ENCODE results near the gene MRPL37. TPM values are rescaled to one million over a fixed set of nuclear protein-coding genes. Genes with fewer than 3 reads are reported as not detected.
"Not testable (repeated sequence)": the region's sequence is repeated elsewhere in the genome, so short reads cannot be mapped to it uniquely, and the experiment has no call there.

MRPL37 gene
- polyA plus RNA-seq, 3 donors = 7.5 to 47.8 (median 42.5) TPM

DNA sequence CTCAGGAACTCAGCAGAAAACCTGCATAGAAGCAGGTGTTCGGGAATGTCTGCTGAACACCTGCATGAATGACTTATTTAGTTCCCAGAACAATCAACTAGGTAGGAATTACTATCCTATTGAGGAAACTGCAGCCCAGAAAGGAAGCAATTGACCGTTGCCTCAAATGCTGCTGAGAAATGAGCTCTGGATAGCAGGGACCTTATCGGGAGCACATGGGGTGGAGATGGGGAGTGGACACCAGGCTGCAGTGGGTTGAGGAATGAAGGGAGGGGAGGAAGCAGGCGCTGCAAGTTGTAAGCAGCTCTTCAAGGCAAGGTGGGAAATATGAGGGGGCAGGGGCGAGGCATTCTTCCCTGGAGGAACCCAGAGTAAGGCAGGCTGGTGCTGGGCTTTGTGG, 36.4 kb upstream of the MRPL37 start:
- Histone ChIP-seq H3K4me2 (replicated peaks; ENCODE audit: extremely low read depth, low read length, poor library complexity, severe bottlenecking) (no peak overlapping the region), H4K20me1 (ENCODE audit: insufficient read depth, low read length) (no peaks in the 10 kb centered on the region), H2AFZ (ENCODE audit: insufficient read depth, low read depth, low read length, poor library complexity, severe bottlenecking) (no peak overlapping the region), H3K27me3 (ENCODE audit: control insufficient read depth in 2 of 2, insufficient read depth in 2 of 2, low read length in 2 of 2) (no peaks in the 10 kb centered on the region), H3K9ac (ENCODE audit: insufficient read depth, low read length, poor library complexity, severe bottlenecking) (no peak overlapping the region), H3K27ac (ENCODE audit: low read depth in 1 of 2, low read length in 2 of 2) (no peak overlapping the region), H3K9me3 (replicated peaks in 1 of 2; ENCODE audit: control insufficient read depth in 1 of 2, insufficient read depth in 1 of 2, low read length in 2 of 2) (no peaks in the 10 kb centered on the region), H3K4me1 (ENCODE audit: control insufficient read depth in 1 of 2, insufficient read depth in 2 of 2, low read length in 2 of 2) (no peaks in the 10 kb centered on the region), H3K4me3 (replicated peaks in 1 of 3; ENCODE audit: low read depth in 2 of 3, low read length in 3 of 3) (no peak overlapping the region), H3K79me2 (ENCODE audit: insufficient read depth, low read length) (no peaks in the 10 kb centered on the region), H3K36me3 (replicated peaks in 1 of 2; ENCODE audit: control insufficient read depth in 1 of 2, insufficient read depth in 2 of 2, low read length in 2 of 2) (no peaks in the 10 kb centered on the region)
- no peaks in the 10 kb centered on the region for H3K27me3 Mint-ChIP-seq (ENCODE audit: low read depth in 3 of 3)
- H3K4me3 Mint-ChIP-seq = no peak overlapping the region
- no peak for DNase-seq
- intact Hi-C loops (cut with micrococcal nuclease) = no loop called here
- H3K9me3 Mint-ChIP-seq = peaks cover 0 to 1% (median 0%) of the 10 kb centered on the region in 7 donors
- no peaks in the 10 kb centered on the region for H3K4me1 Mint-ChIP-seq
- peaks cover 0 to 2% of the 10 kb centered on the region in 2 donors for H3K36me3 Mint-ChIP-seq
- 90% methylated on average over 5 of the region's 5 CpGs for WGBS (ENCODE audit: insufficient coverage)
- peak overlapping the region in 2 of 7 donors; percentile 17 to 64 for H3K27ac Mint-ChIP-seq
- TF ChIP-seq, protein P1, sequence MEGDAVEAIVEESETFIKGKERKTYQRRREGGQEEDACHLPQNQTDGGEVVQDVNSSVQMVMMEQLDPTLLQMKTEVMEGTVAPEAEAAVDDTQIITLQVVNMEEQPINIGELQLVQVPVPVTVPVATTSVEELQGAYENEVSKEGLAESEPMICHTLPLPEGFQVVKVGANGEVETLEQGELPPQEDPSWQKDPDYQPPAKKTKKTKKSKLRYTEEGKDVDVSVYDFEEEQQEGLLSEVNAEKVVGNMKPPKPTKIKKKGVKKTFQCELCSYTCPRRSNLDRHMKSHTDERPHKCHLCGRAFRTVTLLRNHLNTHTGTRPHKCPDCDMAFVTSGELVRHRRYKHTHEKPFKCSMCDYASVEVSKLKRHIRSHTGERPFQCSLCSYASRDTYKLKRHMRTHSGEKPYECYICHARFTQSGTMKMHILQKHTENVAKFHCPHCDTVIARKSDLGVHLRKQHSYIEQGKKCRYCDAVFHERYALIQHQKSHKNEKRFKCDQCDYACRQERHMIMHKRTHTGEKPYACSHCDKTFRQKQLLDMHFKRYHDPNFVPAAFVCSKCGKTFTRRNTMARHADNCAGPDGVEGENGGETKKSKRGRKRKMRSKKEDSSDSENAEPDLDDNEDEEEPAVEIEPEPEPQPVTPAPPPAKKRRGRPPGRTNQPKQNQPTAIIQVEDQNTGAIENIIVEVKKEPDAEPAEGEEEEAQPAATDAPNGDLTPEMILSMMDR (IDR thresholded peaks at IDR 0.05) = no peak

DNA sequence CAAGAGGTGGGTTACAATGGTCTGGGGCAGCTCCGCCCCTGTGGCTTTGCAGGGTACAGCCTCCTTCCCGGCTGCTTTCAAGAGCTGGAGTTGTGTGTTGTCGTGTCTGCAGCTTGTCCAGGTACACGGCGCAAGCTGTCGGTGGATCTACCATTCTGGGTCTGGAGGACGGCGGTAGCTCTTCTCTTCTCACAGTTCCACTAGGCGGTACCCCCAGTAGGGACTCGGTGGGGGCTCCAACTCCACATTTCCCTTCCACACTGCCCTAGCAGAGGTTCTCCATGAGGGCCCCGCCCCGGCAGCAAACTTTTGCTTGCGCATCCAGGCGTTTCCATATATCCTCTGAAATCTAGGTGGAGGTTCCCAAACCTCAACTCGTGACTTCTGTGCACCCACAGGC, 34.8 kb upstream of the MRPL37 start:
- H3K27me3 Mint-ChIP-seq (ENCODE audit: low read depth in 3 of 3) = no peaks in the 10 kb centered on the region
- no peak for DNase-seq

DNA sequence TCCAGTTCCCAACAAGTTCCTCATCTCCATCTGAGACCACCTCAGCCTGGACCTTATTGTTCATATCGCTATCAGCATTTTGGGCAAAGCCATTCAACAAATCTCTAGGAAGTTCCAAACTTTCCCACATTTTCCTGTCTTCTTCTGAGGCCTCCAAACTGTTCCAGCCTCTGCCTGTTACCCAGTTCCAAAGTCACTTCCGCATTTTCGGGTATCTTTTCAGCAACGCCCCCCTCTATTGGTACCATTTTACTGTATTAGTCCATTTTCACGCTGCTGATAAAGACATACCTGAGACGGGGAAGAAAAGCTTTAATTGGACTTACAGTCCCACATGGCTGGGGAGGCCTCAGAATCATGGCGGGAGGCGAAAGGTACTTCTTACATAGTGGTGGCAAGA, 33.6 kb upstream of the MRPL37 start:
- H3K9ac ChIP-seq (ENCODE audit: insufficient read depth, low read length, poor library complexity, severe bottlenecking); H3K4me2 ChIP-seq (replicated peaks; ENCODE audit: extremely low read depth, low read length, poor library complexity, severe bottlenecking); H3K36me3 ChIP-seq (replicated peaks in 1 of 2; ENCODE audit: control insufficient read depth in 1 of 2, insufficient read depth in 2 of 2, low read length in 2 of 2); intact Hi-C loops (cut with micrococcal nuclease); H3K4me3 Mint-ChIP-seq; H3K27me3 ChIP-seq (ENCODE audit: control insufficient read depth in 2 of 2, insufficient read depth in 2 of 2, low read length in 2 of 2); H3K79me2 ChIP-seq (ENCODE audit: insufficient read depth, low read length); H3K27ac Mint-ChIP-seq; H2AFZ ChIP-seq (ENCODE audit: insufficient read depth, low read depth, low read length, poor library complexity, severe bottlenecking); H3K4me1 ChIP-seq (ENCODE audit: control insufficient read depth in 1 of 2, insufficient read depth in 2 of 2, low read length in 2 of 2); H3K4me1 Mint-ChIP-seq; H4K20me1 ChIP-seq (ENCODE audit: insufficient read depth, low read length); H3K9me3 Mint-ChIP-seq; H3K36me3 Mint-ChIP-seq; H3K4me3 ChIP-seq (replicated peaks in 1 of 3; ENCODE audit: low read depth in 2 of 3, low read length in 3 of 3); DNase-seq; H3K27ac ChIP-seq (ENCODE audit: low read depth in 1 of 2, low read length in 2 of 2); H3K9me3 ChIP-seq (replicated peaks in 1 of 2; ENCODE audit: control insufficient read depth in 1 of 2, insufficient read depth in 1 of 2, low read length in 2 of 2); H3K27me3 Mint-ChIP-seq (ENCODE audit: low read depth in 3 of 3): not testable (repeated sequence)
- 97% methylated on average over 5 of the region's 8 CpGs for WGBS (ENCODE audit: insufficient coverage)

More for the DNA sequence above, 34.8 kb upstream of the MRPL37 start:
- H3K4me1 Mint-ChIP-seq = no peaks in the 10 kb centered on the region
- intact Hi-C loops (cut with micrococcal nuclease) = no loop called here
- H3K36me3 Mint-ChIP-seq = peaks cover 0 to 3% of the 10 kb centered on the region in 2 donors
- Histone ChIP-seq H3K9ac (ENCODE audit: insufficient read depth, low read length, poor library complexity, severe bottlenecking) (no peak overlapping the region), H4K20me1 (ENCODE audit: insufficient read depth, low read length) (no peaks in the 10 kb centered on the region), H3K79me2 (ENCODE audit: insufficient read depth, low read length) (no peaks in the 10 kb centered on the region), H3K9me3 (replicated peaks in 1 of 2; ENCODE audit: control insufficient read depth in 1 of 2, insufficient read depth in 1 of 2, low read length in 2 of 2) (no peaks in the 10 kb centered on the region), H3K4me2 (replicated peaks; ENCODE audit: extremely low read depth, low read length, poor library complexity, severe bottlenecking) (no peak overlapping the region), H2AFZ (ENCODE audit: insufficient read depth, low read depth, low read length, poor library complexity, severe bottlenecking) (no peak overlapping the region), H3K4me3 (replicated peaks in 1 of 3; ENCODE audit: low read depth in 2 of 3, low read length in 3 of 3) (no peak overlapping the region), H3K27ac (ENCODE audit: low read depth in 1 of 2, low read length in 2 of 2) (no peak overlapping the region), H3K27me3 (ENCODE audit: control insufficient read depth in 2 of 2, insufficient read depth in 2 of 2, low read length in 2 of 2) (no peaks in the 10 kb centered on the region), H3K4me1 (ENCODE audit: control insufficient read depth in 1 of 2, insufficient read depth in 2 of 2, low read length in 2 of 2) (no peaks in the 10 kb centered on the region), H3K36me3 (replicated peaks in 1 of 2; ENCODE audit: control insufficient read depth in 1 of 2, insufficient read depth in 2 of 2, low read length in 2 of 2) (no peaks in the 10 kb centered on the region)
- TF ChIP-seq, protein P1 (IDR thresholded peaks at IDR 0.05) = no peak
- H3K9me3 Mint-ChIP-seq = peaks cover 0 to 1% (median 0%) of the 10 kb centered on the region in 7 donors
- H3K27ac Mint-ChIP-seq = no peak overlapping the region
- no peak overlapping the region for H3K4me3 Mint-ChIP-seq
- WGBS (ENCODE audit: insufficient coverage) = 95% methylated on average over 13 of the region's 15 CpGs
